GM12865 (cell line): ENCODE results near the gene FARP2.

Source experiments
- DNase-seq: peaks from one replicate; pipeline ENCODE4 v3.0.0; 2010; ENCODE audit warnings: low read depth
- H3K4me3 ChIP-seq: 2 replicates; pipeline ENCODE4 v1.5.1; 2011; ENCODE audit warnings: mild to moderate bottlenecking, low read depth, low read length, control low read depth
- CTCF ChIP-seq: IDR thresholded peaks from 2 replicates; pipeline ENCODE4 v1.5.1; 2011; ENCODE audit warnings: low read length, control low read depth, low read depth, inconsistent platforms; ENCODE audit not compliant: insufficient read depth; ENCODE audit errors: missing control alignments

The FARP2 gene

GRCh38 chr2:241466230-241466629 is 110.1 kb downstream of the FARP2 start:
- no peak for DNase-seq
- H3K4me3 ChIP-seq = no peak overlapping the region
- TF ChIP-seq CTCF = no peak

- no peak for DNase-seq
- no peak for TF ChIP-seq CTCF
- H3K4me3 ChIP-seq = no peak overlapping the region
Observed at GRCh38 chr2:241467777-241468475, 111.8 kb downstream of the FARP2 start.

- no peak overlapping the region for H3K4me3 ChIP-seq
- DNase-seq = no peak
- TF ChIP-seq CTCF = no peak
Observed at GRCh38 chr2:241468476-241468781, 112.3 kb downstream of the FARP2 start.

- no peak for TF ChIP-seq CTCF
- DNase-seq = no peak
- H3K4me3 ChIP-seq = no peak overlapping the region
Observed at GRCh38 chr2:241469746-241470145, 113.7 kb downstream of the FARP2 start.

GRCh38 chr2:241473399-241473798 is 117.3 kb downstream of the FARP2 start:
- DNase-seq = no peak
- H3K4me3 ChIP-seq = no peak overlapping the region
- TF ChIP-seq CTCF = no peak

- DNase-seq = no peak
- H3K4me3 ChIP-seq = no peak overlapping the region
- no peak for TF ChIP-seq CTCF
Observed at GRCh38 chr2:241475267-241475666, 119.2 kb downstream of the FARP2 start.

- TF ChIP-seq CTCF = no peak
- DNase-seq = no peak
- no peak overlapping the region for H3K4me3 ChIP-seq
Observed at GRCh38 chr2:241478166-241478565, 122.1 kb downstream of the FARP2 start.
